ENCODE measurements around the gene HSD17B14.

DNA sequence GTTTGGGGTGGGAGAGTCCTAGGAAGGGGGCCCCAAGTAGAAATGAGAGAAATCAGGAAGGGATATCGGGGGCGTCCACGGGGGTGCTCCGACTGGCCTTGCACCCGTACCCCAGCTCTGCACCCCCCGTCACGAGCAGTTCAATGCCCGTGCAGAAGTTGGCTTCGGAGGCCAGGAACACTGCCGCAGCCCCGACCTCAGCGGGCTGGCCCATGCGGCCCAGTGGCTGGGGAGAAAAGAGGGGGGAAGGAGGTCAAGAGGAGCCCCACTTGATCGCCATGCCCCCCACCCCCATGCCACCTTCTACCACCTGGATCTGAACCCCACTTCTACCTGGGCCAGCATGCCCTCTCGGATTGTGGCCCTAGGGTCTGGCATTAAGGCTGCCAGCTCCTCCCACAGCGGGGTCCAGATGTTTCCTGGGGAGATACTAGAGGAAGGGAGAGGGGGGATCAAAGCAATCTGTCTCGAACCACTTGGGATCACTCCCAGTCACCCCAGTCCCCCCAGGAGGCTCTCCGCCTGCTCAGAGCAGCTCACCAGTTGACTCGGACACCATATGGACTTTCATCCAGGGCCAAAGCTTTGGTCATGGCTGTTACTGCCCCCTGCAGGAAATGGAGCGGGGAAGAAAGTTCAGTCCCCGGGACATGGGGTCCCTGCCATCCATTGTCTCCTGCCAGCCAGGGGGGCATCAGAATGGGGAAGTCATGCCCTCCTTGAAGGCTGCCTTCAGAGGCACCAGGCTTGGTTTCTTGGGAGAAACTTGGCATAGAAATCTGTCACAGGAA, 23.0 kb downstream of the HSD17B14 start:
- no peak for TF ChIP-seq MAFK (IDR thresholded peaks at IDR 0.05; ENCODE audit: low read depth, low read length)
- TF ChIP-seq RBBP5 (IDR thresholded peaks at IDR 0.05; ENCODE audit: borderline replicate concordance, low read depth, low read length): no peak
- TF ChIP-seq POLR2A (IDR thresholded peaks at IDR 0.05; ENCODE audit: control extremely low read depth in 1 of 2, low read depth in 2 of 2, low read length in 2 of 2): no peak
- TF ChIP-seq SUZ12 (IDR thresholded peaks at IDR 0.05; ENCODE audit: low read length): no peak
- TF ChIP-seq, protein P1, sequence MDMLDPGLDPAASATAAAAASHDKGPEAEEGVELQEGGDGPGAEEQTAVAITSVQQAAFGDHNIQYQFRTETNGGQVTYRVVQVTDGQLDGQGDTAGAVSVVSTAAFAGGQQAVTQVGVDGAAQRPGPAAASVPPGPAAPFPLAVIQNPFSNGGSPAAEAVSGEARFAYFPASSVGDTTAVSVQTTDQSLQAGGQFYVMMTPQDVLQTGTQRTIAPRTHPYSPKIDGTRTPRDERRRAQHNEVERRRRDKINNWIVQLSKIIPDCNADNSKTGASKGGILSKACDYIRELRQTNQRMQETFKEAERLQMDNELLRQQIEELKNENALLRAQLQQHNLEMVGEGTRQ (IDR thresholded peaks at IDR 0.05; ENCODE audit: low read length): no peak
- TF ChIP-seq, protein P2, sequence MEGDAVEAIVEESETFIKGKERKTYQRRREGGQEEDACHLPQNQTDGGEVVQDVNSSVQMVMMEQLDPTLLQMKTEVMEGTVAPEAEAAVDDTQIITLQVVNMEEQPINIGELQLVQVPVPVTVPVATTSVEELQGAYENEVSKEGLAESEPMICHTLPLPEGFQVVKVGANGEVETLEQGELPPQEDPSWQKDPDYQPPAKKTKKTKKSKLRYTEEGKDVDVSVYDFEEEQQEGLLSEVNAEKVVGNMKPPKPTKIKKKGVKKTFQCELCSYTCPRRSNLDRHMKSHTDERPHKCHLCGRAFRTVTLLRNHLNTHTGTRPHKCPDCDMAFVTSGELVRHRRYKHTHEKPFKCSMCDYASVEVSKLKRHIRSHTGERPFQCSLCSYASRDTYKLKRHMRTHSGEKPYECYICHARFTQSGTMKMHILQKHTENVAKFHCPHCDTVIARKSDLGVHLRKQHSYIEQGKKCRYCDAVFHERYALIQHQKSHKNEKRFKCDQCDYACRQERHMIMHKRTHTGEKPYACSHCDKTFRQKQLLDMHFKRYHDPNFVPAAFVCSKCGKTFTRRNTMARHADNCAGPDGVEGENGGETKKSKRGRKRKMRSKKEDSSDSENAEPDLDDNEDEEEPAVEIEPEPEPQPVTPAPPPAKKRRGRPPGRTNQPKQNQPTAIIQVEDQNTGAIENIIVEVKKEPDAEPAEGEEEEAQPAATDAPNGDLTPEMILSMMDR (IDR thresholded peaks at IDR 0.05; ENCODE audit: control extremely low read depth in 1 of 3, insufficient read depth in 1 of 3, low read depth in 1 of 3, low read length in 3 of 3): peak; percentile 50 to 69 (median 56)
- TF ChIP-seq BRCA1 (IDR thresholded peaks at IDR 0.05; ENCODE audit: low read depth, low read length): no peak
- no peak for TF ChIP-seq EP300 (IDR thresholded peaks at IDR 0.05; ENCODE audit: borderline replicate concordance in 1 of 2, low read depth in 2 of 2, low read length in 2 of 2)
- TF ChIP-seq CEBPB (IDR thresholded peaks at IDR 0.05; ENCODE audit: low read depth, low read length): no peak
- no peak for TF ChIP-seq ASH2L (IDR thresholded peaks at IDR 0.05; ENCODE audit: low read length)
- TF ChIP-seq SP1 (IDR thresholded peaks at IDR 0.05; ENCODE audit: low read depth, low read length): no peak
- TF ChIP-seq, protein P3, sequence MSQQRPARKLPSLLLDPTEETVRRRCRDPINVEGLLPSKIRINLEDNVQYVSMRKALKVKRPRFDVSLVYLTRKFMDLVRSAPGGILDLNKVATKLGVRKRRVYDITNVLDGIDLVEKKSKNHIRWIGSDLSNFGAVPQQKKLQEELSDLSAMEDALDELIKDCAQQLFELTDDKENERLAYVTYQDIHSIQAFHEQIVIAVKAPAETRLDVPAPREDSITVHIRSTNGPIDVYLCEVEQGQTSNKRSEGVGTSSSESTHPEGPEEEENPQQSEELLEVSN (IDR thresholded peaks at IDR 0.05): no peak
- TF ChIP-seq GTF2F1 (IDR thresholded peaks at IDR 0.05; ENCODE audit: borderline replicate concordance, low read depth, low read length): no peak
- no peak for TF ChIP-seq CBX5 (IDR thresholded peaks at IDR 0.05; ENCODE audit: low read depth, low read length)

All from H1 (cell line).